Calu3 (cell line): ENCODE measurements around the gene COPS7A. TPM values are rescaled to one million over a fixed set of nuclear protein-coding genes. Genes with fewer than 3 reads are reported as not detected.
"Not testable (repeated sequence)": the region's sequence is repeated elsewhere in the genome, so short reads cannot be mapped to it uniquely, and the experiment has no call there.

Experiments used
- BruUV-seq: library from RNA; stranded (reverse); fragments of 400-500 nt; replicated peaks from 2 replicates; lab custom pipeline; 2021; lab: Mats Ljungman, UMichigan
- CTCF ChIA-PET: fragments of 300-600 bp; sonication (Branson Sonifier 250); formaldehyde crosslinking; loops from one replicate; lab custom pipeline; 2022; ENCODE audit warnings: antibody characterized with exemption; lab: Charles Lee
- DNase-seq: peaks from one replicate; pipeline ENCODE4 v3.0.0; 2022
- H3K27ac Mint-ChIP-seq: one replicate; pipeline ENCODE4 v1.8.0; 2022; ENCODE audit warnings: mixed read lengths; ENCODE audit not compliant: unreplicated experiment
- H3K27me3 Mint-ChIP-seq: one replicate; pipeline ENCODE4 v1.8.0; 2022; ENCODE audit warnings: mixed read lengths; ENCODE audit not compliant: unreplicated experiment
- H3K36me3 Mint-ChIP-seq: one replicate; pipeline ENCODE4 v1.8.0; 2022; ENCODE audit warnings: mild to moderate bottlenecking, moderate library complexity, mixed read lengths; ENCODE audit not compliant: insufficient read depth, unreplicated experiment
- H3K4me1 Mint-ChIP-seq: one replicate; pipeline ENCODE4 v1.8.0; 2022; ENCODE audit warnings: mild to moderate bottlenecking, low read depth, mixed read lengths; ENCODE audit not compliant: unreplicated experiment
- H3K4me3 Mint-ChIP-seq: one replicate; pipeline ENCODE4 v1.8.0; 2022; ENCODE audit warnings: mild to moderate bottlenecking, low read depth, moderate library complexity, mixed read lengths; ENCODE audit not compliant: unreplicated experiment
- H3K9me3 Mint-ChIP-seq: one replicate; pipeline ENCODE4 v1.8.0; 2022; ENCODE audit warnings: low read depth, mixed read lengths; ENCODE audit not compliant: unreplicated experiment
- intact Hi-C: fragments of 100-400 bp; cut with micrococcal nuclease; formaldehyde crosslinking; loops from one replicate; pipeline ENCODE4 v1.10.0; 2022; ENCODE audit not compliant: unreplicated experiment
- total RNA-seq: library from RNA; stranded (reverse); gene quantifications from 2 replicates; pipeline ENCODE4 v1.2.3, GENCODE V29; 2022
- TF ChIP-seq, protein P1 (sequence below): fragments of 200-600 bp; IDR thresholded peaks from one replicate; pipeline ENCODE4 v1.8.0; 2022; ENCODE audit warnings: antibody characterized with exemption; ENCODE audit not compliant: unreplicated experiment

COPS7A gene
- total RNA-seq, 1 experiment from 2014 or later: 47.3 TPM

GRCh38 chr12:6742834-6743233, 19.0 kb downstream of the COPS7A start:
- intact Hi-C loops: no loop called here
- Mint-ChIP-seq H3K4me1 (no peaks in the 10 kb centered on the region), H3K9me3 (no peaks in the 10 kb centered on the region), H3K36me3 (peaks cover 11% of the 10 kb centered on the region), H3K27me3 (no peaks in the 10 kb centered on the region), H3K27ac (no peak overlapping the region), H3K4me3 (no peak overlapping the region)
- BruUV-seq: no TSS peak
- CTCF ChIA-PET: no interaction called here
- TF ChIP-seq, protein P1, sequence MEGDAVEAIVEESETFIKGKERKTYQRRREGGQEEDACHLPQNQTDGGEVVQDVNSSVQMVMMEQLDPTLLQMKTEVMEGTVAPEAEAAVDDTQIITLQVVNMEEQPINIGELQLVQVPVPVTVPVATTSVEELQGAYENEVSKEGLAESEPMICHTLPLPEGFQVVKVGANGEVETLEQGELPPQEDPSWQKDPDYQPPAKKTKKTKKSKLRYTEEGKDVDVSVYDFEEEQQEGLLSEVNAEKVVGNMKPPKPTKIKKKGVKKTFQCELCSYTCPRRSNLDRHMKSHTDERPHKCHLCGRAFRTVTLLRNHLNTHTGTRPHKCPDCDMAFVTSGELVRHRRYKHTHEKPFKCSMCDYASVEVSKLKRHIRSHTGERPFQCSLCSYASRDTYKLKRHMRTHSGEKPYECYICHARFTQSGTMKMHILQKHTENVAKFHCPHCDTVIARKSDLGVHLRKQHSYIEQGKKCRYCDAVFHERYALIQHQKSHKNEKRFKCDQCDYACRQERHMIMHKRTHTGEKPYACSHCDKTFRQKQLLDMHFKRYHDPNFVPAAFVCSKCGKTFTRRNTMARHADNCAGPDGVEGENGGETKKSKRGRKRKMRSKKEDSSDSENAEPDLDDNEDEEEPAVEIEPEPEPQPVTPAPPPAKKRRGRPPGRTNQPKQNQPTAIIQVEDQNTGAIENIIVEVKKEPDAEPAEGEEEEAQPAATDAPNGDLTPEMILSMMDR: no peak
- DNase-seq: no peak

DNA sequence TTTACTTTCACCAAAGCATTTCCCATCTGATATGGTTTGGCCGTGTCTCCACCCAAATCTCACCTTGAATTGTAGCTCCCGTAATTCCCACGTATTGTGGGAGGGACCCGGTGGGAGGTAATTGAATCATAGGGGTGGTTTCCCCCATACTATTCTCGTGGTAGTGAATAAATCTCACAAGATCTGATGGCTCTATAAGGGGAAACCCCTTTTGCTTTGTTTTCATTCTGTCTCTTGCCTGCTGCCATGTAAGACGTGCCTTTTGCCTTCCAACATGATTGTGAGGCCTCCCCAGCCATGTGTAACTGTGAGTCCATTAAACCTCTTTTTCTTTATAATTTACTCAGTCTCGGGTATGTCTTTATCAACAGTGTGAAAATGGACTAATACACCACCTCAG, 19.5 kb downstream of the COPS7A start:
- CTCF ChIA-PET, intact Hi-C loops, H3K9me3 Mint-ChIP-seq, H3K4me1 Mint-ChIP-seq, BruUV-seq, DNase-seq, H3K27ac Mint-ChIP-seq, H3K4me3 Mint-ChIP-seq, H3K27me3 Mint-ChIP-seq: not testable (repeated sequence)
- H3K36me3 Mint-ChIP-seq: peaks cover 16% of the 10 kb centered on the region

DNA sequence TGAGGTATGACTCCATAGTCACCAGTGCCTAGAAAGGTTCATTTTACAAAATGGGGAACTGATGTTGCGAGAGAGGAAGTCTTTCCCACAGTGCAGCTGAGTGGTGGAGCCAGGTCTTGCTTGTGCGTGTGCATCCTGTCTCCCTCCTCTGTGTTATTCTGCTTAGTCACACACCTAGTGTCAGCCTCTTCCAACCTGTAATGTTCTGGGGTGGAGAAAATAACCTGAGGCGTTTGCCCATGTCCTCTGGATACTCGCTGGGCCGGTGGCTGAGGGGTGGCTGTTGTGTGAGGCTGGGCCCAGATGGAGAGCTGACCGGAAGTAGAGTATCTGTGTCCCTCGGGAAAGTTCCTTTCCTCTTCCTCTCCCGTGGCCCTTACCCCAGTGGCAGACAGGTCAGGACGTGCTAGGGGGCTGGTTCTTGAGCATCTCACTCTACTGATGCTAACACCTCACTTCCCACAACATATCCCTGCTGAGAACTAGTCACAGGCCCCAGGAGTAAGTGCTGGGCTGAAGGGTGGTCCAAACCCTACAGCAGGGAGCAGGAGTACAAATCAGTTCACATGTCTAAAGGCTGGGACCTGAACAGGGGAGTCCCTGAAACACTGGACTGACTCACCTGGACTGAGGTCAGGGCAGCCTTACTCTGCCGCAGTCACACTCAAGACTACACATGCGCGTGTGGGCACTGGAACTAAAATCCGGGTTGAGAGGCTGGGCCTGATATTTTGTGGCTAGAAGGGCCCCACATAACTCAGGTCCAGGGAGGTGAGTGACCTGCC, 22.1 kb downstream of the COPS7A start:
- peaks cover 33% of the 10 kb centered on the region for H3K36me3 Mint-ChIP-seq
- no peak for DNase-seq
- BruUV-seq: no TSS peak
- H3K4me3 Mint-ChIP-seq: no peak overlapping the region
- TF ChIP-seq, protein P1: no peak
- intact Hi-C loops: no loop called here
- no peaks in the 10 kb centered on the region for H3K27me3 Mint-ChIP-seq
- CTCF ChIA-PET: no interaction called here
- no peaks in the 10 kb centered on the region for H3K4me1 Mint-ChIP-seq
- H3K27ac Mint-ChIP-seq: no peak overlapping the region
- H3K9me3 Mint-ChIP-seq: no peaks in the 10 kb centered on the region

DNA sequence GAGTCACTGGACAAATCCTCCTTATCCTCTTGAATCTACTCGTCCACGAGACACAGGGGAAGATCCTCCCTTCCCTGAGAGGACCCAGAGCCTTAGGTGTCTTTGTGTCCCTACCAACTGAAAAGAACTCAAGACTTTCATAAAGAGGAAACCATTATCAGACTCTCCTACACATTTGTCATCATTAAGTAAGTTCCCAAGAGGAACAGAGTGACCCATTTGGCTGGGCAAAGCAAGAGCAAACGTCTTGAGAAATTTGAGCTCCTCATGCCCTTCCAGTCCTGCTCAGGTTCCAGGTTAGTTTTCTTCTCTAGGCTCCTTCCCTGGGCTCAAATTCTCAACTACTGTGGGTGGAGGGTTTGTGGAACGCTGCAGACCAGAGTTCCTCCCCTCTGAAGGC, 23.4 kb downstream of the COPS7A start:
- Mint-ChIP-seq H3K4me1 (no peaks in the 10 kb centered on the region), H3K27ac (no peak overlapping the region), H3K27me3 (no peaks in the 10 kb centered on the region), H3K9me3 (no peaks in the 10 kb centered on the region), H3K4me3 (no peak overlapping the region), H3K36me3 (peaks cover 39% of the 10 kb centered on the region)
- no TSS peak for BruUV-seq
- intact Hi-C loops: no loop called here
- TF ChIP-seq, protein P1: no peak
- CTCF ChIA-PET: no interaction called here
- DNase-seq: no peak

GRCh38 chr12:6748761-6749160, 24.9 kb downstream of the COPS7A start:
- TF ChIP-seq, protein P1: no peak
- CTCF ChIA-PET: no interaction called here
- Mint-ChIP-seq H3K27ac (no peak overlapping the region), H3K36me3 (peaks cover 54% of the 10 kb centered on the region), H3K4me1 (peaks cover 3% of the 10 kb centered on the region), H3K27me3 (no peaks in the 10 kb centered on the region), H3K9me3 (no peaks in the 10 kb centered on the region), H3K4me3 (no peak overlapping the region)
- intact Hi-C loops: no loop called here
- no peak for DNase-seq
- no TSS peak for BruUV-seq
